ENCODE data around the gene COX19.
"Not testable (repeated sequence)": the region's sequence is repeated elsewhere in the genome, so short reads cannot be mapped to it uniquely, and the experiment has no call there.

Gene COX19

GRCh38 chr7:960269-960871 is 15.0 kb downstream of the COX19 start:
- no peak for DNase-seq

- DNase-seq = not testable (repeated sequence)
Measured at GRCh38 chr7:959740-960139, 15.6 kb downstream of the COX19 start.

- peak; percentile 17 for DNase-seq
Measured at GRCh38 chr7:959271-959670, 16.1 kb downstream of the COX19 start.

GRCh38 chr7:958221-959200 is 16.8 kb downstream of the COX19 start:
- DNase-seq = no peak

GRCh38 chr7:957418-958220 is 17.7 kb downstream of the COX19 start:
- no peak for DNase-seq

GRCh38 chr7:956031-956430 is 19.3 kb downstream of the COX19 start:
- DNase-seq = no peak

GRCh38 chr7:954330-955238 is 20.8 kb downstream of the COX19 start, which contains the start of gene ADAP1:
ADAP1 (minus strand) TSS chr7:954680; CDS start chr7:954477, 203 bp downstream.
- DNase-seq = peak; percentile 43

- no peak for DNase-seq
Measured at GRCh38 chr7:953547-954327, 21.6 kb downstream of the COX19 start.

GRCh38 chr7:952548-953441 is 22.6 kb downstream of the COX19 start:
- no peak for DNase-seq

GRCh38 chr7:951881-952547 is 23.3 kb downstream of the COX19 start:
- DNase-seq = no peak

- DNase-seq = no peak
Measured at GRCh38 chr7:949021-949934, 26.1 kb downstream of the COX19 start.

- DNase-seq = no peak
Measured at GRCh38 chr7:947391-948210, 27.7 kb downstream of the COX19 start.

- DNase-seq = no peak
Measured at GRCh38 chr7:946256-946996, 28.9 kb downstream of the COX19 start.

- no peak for DNase-seq
Measured at GRCh38 chr7:945556-946255, 29.6 kb downstream of the COX19 start.

GRCh38 chr7:945147-945555 is 30.2 kb downstream of the COX19 start:
- DNase-seq = no peak

GRCh38 chr7:944744-945143 is 30.6 kb downstream of the COX19 start:
- DNase-seq = no peak

All from fibroblast of skin of scalp (primary cell).